Testis (tissue), 3 donors: ENCODE results near the gene PARS2. TPM values are rescaled to one million over a fixed set of nuclear protein-coding genes. Genes with fewer than 3 reads are reported as not detected.
"Not testable (repeated sequence)": the region's sequence is repeated elsewhere in the genome, so short reads cannot be mapped to it uniquely, and the experiment has no call there.

ENCODE experiments used
- DNase-seq: peaks from one replicate; pipeline ENCODE4 v3.0.0-alpha.2; 2019
- H3K27ac ChIP-seq, 2 donors: fragments of 200-600 bp; sonication (generic); one replicate each; pipeline ENCODE4 v1.5.1; 2019
- H3K27me3 ChIP-seq: fragments of 200-600 bp; sonication (generic); one replicate; pipeline ENCODE4 v1.5.1; 2019
- H3K36me3 ChIP-seq: fragments of 200-600 bp; sonication (generic); one replicate; pipeline ENCODE4 v1.5.1; 2017; ENCODE audit warnings: low read depth; ENCODE audit errors: missing control alignments
- H3K4me1 ChIP-seq: fragments of 200-600 bp; sonication (generic); one replicate; pipeline ENCODE4 v1.5.1; 2019
- H3K4me3 ChIP-seq, 2 donors: fragments of 200-600 bp; sonication (generic); one replicate each; pipeline ENCODE4 v1.5.1; 2017 to 2019
- H3K9me3 ChIP-seq: fragments of 200-600 bp; sonication (generic); one replicate; pipeline ENCODE4 v1.5.1; 2017
- POLR2A ChIP-seq: fragments of 450-650 bp; IDR thresholded peaks from one replicate; pipeline ENCODE4 v1.6.1; 2017; ENCODE audit warnings: antibody characterized with exemption, mild to moderate bottlenecking, moderate library complexity
- WGBS, 2 donors: methylation state at CpG; one replicate each; pipeline ENCODE4 v1.1.5; 2018; 5-methylcytosine and 5-hydroxymethylcytosine counted together
- intact Hi-C: fragments of 100-400 bp; cut with DNase I; formaldehyde crosslinking; loops from one replicate; pipeline ENCODE4 v1.15.1; 2023; ENCODE audit warnings: low total_unique reads
- polyA plus RNA-seq: library from polyadenylated mRNA; stranded (reverse); fragments of 350-450 nt; fragmentation: Illumina TruSeq; extraction: RNeasy Lipid Tissue Mini Kit (QIAGEN cat#74804); gene quantifications from one replicate; pipeline ENCODE4 v1.2.3, GENCODE V29; 2014; ENCODE audit warnings: low read depth, low replicate concordance; ENCODE audit not compliant: insufficient read depth
- total RNA-seq, 2 donors: library from RNA; depleted of rRNA; stranded (reverse); fragments of >200 nt; gene quantifications; one replicate each; pipeline ENCODE4 v1.2.3, GENCODE V29; 2016
- TF ChIP-seq, protein P1 (sequence below), 3 experiments: fragments of 450-650 bp in 2 of 3; fragments of 200-600 bp in 1 of 3; sonication (generic) in 1 of 3; IDR thresholded peaks; one replicate each; pipeline ENCODE4 v1.5.1; 2016 to 2019; ENCODE audit warnings: antibody characterized with exemption in 3 of 3, mild to moderate bottlenecking in 2 of 3, moderate library complexity in 1 of 3

The PARS2 gene
- total and polyA plus RNA-seq, 3 donors from 2014 or later, result 12.8 to 16.5 (median 13.9) TPM

DNA sequence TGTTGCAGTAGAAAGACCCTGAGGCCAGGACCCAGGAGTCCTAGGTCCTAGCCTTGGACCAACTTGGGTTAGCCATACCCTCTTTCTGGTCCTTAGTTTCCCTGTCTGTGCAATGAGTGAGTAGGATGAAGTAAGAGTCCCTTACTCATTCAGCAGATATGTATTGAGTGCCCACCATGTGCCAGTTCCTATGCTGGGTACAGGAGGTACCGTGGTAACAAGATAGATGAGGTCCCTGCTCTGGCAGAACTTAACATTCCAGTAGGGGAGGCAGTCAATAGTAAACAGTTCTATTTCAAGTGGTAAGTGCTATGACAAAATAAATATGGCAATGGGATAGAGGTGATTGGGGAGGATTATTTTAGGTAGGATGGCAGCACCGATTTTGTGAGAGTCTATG lies 18.3 kb upstream of the PARS2 start:
- Histone ChIP-seq H3K4me3 (no peak overlapping the region), H3K27me3 (no peaks in the 10 kb centered on the region), H3K9me3 (no peaks in the 10 kb centered on the region), H3K36me3 (no peaks in the 10 kb centered on the region), H3K4me1 (peaks cover 6% of the 10 kb centered on the region), H3K27ac (no peak overlapping the region)
- intact Hi-C loops, result no loop called here
- 82 to 84% methylated on average over 2 of the region's 2 CpGs for WGBS, 2 donors
- DNase-seq, result no peak
- TF ChIP-seq, protein P1, sequence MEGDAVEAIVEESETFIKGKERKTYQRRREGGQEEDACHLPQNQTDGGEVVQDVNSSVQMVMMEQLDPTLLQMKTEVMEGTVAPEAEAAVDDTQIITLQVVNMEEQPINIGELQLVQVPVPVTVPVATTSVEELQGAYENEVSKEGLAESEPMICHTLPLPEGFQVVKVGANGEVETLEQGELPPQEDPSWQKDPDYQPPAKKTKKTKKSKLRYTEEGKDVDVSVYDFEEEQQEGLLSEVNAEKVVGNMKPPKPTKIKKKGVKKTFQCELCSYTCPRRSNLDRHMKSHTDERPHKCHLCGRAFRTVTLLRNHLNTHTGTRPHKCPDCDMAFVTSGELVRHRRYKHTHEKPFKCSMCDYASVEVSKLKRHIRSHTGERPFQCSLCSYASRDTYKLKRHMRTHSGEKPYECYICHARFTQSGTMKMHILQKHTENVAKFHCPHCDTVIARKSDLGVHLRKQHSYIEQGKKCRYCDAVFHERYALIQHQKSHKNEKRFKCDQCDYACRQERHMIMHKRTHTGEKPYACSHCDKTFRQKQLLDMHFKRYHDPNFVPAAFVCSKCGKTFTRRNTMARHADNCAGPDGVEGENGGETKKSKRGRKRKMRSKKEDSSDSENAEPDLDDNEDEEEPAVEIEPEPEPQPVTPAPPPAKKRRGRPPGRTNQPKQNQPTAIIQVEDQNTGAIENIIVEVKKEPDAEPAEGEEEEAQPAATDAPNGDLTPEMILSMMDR (IDR thresholded peaks at IDR 0.05), result no peak
- no peak for TF ChIP-seq POLR2A

DNA sequence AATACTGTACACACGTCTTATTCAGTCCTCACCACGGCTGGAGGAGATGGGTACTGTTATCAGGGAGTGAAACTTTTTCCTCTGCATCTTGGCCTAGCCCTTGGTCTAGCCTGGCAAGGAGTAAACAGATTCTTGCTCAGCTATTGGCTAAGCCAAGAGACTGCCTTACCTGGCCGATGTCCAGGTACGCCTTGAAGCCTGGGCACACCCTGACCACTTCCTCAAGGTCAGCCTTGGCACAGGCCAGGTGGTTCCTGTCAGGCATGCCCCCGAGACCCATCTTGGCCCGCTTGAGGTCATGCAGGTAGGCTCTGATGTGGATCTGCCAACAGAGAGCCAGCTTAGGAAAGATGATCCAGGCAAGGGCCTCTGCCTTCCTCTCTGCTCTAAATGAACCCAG lies 17.8 kb upstream of the PARS2 start:
- 70 to 74% methylated on average over 3 to 6 of the region's 6 CpGs for WGBS, 2 donors

DNA sequence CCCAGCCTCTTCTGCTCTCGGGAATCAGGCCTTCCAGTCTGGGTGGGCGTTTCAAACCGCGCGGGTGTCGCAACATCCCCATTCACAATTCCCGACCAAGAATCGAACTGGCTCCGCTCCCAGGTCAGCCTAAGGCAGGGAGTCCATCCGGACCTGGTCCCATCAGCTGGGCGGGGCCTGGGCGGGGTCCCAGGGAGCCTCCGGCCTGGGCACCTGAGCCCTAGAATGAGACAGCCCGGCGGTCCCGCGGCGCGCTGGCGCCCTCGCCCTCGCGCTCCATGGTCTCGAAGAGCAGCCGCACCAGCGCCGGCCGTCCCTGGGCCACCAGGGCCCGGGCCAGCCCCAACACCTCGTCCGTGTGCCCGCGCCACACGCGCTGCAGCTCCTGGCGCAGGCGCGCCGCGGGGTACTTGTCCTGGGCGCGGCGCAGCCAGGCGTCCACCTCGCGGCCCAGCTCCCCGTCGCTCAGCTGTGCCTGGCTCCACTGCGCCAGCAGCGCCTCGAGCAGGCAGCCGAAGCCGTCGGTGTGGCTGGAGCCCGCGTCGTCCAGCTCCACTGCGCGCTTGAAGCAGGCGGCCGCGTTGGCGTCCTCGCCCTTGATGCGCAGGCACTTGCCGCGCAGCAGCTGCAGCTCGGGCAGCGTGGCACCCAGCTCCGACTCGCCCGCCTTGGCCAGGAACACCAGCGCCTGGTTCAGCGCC lies 16.9 kb upstream of the PARS2 start:
- H3K4me3 ChIP-seq, result peak overlapping the region; percentile 24 to 52
- peaks cover 9% of the 10 kb centered on the region for H3K4me1 ChIP-seq
- intact Hi-C loops, result no loop called here
- 33 to 54% methylated on average over 8 to 66 of the region's 74 CpGs for WGBS, 2 donors
- no peak overlapping the region for H3K27ac ChIP-seq
- no peaks in the 10 kb centered on the region for H3K9me3 ChIP-seq
- no peak for DNase-seq
- no peaks in the 10 kb centered on the region for H3K27me3 ChIP-seq
- no peaks in the 10 kb centered on the region for H3K36me3 ChIP-seq
- TF ChIP-seq, protein P1 (IDR thresholded peaks at IDR 0.05), result no peak
- no peak for TF ChIP-seq POLR2A

More for the DNA sequence above, 17.8 kb upstream of the PARS2 start:
- no peaks in the 10 kb centered on the region for H3K36me3 ChIP-seq
- H3K27ac ChIP-seq, result no peak overlapping the region
- intact Hi-C loops, result no loop called here
- no peaks in the 10 kb centered on the region for H3K9me3 ChIP-seq
- H3K27me3 ChIP-seq, result no peaks in the 10 kb centered on the region
- TF ChIP-seq, protein P1 (IDR thresholded peaks at IDR 0.05), result no peak
- TF ChIP-seq POLR2A, result no peak
- H3K4me1 ChIP-seq, result peaks cover 6% of the 10 kb centered on the region
- H3K4me3 ChIP-seq, result no peak overlapping the region
- no peak for DNase-seq

DNA sequence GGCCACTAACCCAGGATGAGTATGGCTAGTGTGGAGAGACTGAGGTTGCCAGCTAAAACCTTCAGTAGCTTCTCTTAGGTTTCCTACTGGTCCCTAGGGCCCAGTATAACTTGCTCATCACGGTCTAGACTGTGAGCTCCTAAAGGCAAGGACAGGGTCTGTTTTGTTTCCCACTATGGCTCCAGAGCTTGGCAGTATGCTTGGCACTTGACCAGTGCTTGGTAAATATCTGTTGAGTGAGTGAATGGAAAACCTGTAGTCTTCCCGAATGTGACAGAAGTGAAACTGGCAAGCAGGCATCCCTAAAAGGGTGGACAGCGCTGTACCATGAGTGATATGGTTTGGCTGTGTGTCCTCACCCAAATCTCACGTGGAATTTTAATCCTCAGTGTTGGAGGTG lies 13.1 kb upstream of the PARS2 start:
- Histone ChIP-seq H3K4me1 (peaks cover 7% of the 10 kb centered on the region), H3K36me3 (no peaks in the 10 kb centered on the region), H3K9me3 (no peaks in the 10 kb centered on the region), H3K27ac (no peak overlapping the region), H3K4me3 (no peak overlapping the region), H3K27me3 (no peaks in the 10 kb centered on the region)
- intact Hi-C loops, result no loop called here
- WGBS, 2 donors, result 80 to 81% methylated on average over 4 of the region's 4 CpGs
- TF ChIP-seq, protein P1 (IDR thresholded peaks at IDR 0.05), result no peak
- TF ChIP-seq POLR2A, result no peak
- no peak for DNase-seq

DNA sequence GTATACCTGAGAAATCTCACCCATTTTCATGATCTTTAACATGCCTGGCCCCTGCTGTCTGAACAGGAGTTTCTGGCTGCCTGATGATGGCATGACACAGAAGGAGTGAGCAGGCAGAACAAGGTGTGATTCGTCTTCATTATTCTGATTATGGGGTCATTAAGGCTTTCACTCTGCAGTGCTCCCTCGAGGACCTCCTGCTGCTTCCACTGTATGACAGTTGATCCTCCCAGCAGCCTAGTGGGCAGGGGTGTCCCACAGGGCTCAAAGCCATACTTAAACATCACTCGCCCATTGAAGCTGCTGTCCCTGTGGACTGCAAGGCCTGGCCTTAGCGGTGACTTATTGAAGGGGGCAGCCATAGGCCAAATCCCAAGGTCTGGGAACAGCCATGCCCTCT lies 12.7 kb upstream of the PARS2 start:
- intact Hi-C loops, result no loop called here
- Histone ChIP-seq H3K27me3 (no peaks in the 10 kb centered on the region), H3K36me3 (no peaks in the 10 kb centered on the region), H3K27ac (no peak overlapping the region), H3K4me1 (peaks cover 7% of the 10 kb centered on the region), H3K4me3 (no peak overlapping the region), H3K9me3 (no peaks in the 10 kb centered on the region)
- WGBS, 2 donors, result 79 to 86% methylated on average over 3 to 4 of the region's 4 CpGs
- TF ChIP-seq POLR2A, result no peak
- TF ChIP-seq, protein P1 (IDR thresholded peaks at IDR 0.05), result no peak
- DNase-seq, result no peak

DNA sequence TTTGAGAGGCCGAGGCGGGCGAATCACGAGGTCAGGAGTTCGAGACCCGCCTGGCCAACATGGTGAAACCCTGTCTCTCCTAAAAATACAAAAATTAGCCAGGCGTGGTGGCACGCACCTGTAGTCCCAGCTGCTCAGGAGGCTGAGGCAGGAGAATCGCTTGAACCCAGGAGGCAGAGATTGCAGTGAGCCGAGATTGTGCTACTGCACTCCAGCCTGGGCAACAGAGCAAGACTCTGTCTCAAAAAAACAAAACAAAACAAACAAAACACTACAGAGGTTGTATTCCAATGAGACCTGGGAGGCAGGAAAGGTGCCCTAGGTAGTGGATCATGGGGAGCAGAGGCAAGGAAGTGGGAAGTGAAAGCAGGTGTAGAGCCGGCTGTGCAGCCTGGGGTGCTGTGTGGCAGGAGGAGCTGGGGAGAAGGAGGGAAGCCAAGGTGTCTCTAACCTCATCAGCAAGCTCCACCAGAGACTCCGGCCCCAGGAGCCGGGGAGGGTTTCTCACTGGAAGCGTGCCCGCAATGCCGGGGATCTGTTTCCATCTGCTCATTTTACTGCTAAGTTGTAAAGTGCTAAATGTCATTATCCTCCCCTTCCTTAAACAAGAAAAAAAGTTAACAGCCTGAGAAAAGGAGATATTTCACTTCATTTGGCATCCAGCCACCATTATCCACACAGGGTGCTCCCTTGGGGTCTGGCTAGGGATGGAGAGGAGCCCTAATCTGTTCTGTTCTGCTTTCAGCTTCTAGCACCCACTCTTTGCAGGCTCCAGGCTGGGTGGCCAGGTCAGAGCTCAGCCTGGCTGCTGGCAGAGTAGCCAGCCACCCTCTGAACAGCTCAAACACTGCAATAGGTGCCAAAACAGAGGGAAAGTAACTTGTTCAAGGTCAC lies 11.8 kb upstream of the PARS2 start:
- H3K4me3 ChIP-seq, H3K27ac ChIP-seq, DNase-seq, intact Hi-C loops, H3K9me3 ChIP-seq, H3K4me1 ChIP-seq, H3K36me3 ChIP-seq, H3K27me3 ChIP-seq: not testable (repeated sequence)
- 59 to 69% methylated on average over 16 of the region's 16 CpGs for WGBS, 2 donors
